Fibroblast of gingiva (primary cell): ENCODE measurements around the gene ANKRD40.
"Not testable (repeated sequence)": the region's sequence is repeated elsewhere in the genome, so short reads cannot be mapped to it uniquely, and the experiment has no call there.

ENCODE experiments used
- DNase-seq: peaks from one replicate; pipeline ENCODE4 v3.0.0-alpha.2; 2011; ENCODE audit warnings: low read depth

The ANKRD40 gene

GRCh38 chr17:50686494-50687199 lies 21.1 kb downstream of the ANKRD40 start:
- DNase-seq, result peak; percentile 79

- DNase-seq, result no peak
Observed at GRCh38 chr17:50685691-50686493, 21.8 kb downstream of the ANKRD40 start.

- DNase-seq, result no peak
Observed at GRCh38 chr17:50685334-50685665, 22.4 kb downstream of the ANKRD40 start.

GRCh38 chr17:50684612-50685333 lies 22.9 kb downstream of the ANKRD40 start:
- DNase-seq, result no peak

DNA sequence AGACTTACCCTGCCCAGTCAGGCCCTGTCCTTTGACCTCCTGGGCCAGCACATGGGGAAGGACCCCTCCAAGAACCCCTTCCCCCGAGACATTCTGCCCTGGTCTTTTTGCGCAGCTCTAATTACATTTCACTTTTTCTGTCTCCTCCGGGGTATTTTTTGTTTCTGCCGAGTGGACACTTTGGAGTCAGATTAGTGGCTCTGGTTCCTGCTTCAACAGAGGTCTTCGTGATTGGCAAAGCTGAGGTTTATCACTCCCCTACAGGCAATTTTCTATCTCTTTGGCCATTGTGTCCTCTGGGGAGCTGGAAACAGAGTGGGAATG lies 23.5 kb downstream of the ANKRD40 start:
- no peak for DNase-seq

DNA sequence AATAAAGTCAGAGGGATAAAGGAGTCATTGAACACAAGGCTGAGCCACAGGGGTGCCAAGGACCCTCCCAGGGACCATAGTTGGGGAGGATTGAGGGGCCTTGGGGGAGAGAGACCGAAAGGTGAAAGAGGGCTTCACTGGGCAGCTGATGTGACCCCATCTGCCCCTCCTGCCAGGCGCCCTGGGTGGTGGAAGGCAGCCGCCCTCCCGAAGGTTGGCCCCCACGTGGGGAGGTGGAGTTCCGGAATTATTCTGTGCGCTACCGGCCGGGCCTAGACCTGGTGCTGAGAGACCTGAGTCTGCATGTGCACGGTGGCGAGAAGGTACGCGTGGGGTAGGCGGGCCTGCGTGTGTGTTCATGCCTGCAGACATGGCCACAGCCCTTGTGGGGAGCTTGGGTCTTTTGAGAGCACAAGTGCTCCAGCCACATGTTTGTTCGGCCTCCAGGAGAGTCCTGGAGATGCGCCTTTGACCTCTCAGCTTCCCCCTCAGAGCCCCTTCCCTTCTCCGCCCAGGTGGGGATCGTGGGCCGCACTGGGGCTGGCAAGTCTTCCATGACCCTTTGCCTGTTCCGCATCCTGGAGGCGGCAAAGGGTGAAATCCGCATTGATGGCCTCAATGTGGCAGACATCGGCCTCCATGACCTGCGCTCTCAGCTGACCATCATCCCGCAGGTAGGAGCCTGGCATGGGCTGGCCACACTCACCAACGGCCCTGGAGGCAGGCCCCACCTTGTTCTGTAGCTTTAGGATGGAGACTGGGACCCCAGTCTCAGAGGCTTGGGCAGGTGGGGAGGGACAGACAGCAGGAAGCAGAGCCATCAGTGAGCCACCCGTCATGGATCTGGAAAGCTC lies 24.1 kb downstream of the ANKRD40 start:
- DNase-seq, result no peak

DNA sequence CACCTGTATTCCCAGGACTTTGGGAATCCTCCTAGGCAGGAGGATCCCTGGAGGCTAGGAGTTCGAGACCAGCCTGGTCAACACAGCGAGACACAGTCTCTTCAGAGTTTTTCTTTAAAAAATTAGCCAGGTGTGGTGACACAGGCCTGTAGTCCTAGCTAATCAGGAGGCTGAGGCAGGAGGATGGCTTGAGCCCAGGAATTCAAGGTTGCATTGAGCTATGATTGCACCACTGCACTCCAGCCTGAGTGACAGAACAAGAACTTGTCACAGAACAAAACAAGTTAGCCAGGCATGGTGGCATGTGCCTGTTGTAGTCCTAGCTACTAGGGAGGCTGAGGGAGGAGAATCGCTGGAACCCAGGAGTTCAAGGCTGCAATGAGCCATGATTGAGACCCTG lies 24.8 kb downstream of the ANKRD40 start:
- no peak for DNase-seq

DNA sequence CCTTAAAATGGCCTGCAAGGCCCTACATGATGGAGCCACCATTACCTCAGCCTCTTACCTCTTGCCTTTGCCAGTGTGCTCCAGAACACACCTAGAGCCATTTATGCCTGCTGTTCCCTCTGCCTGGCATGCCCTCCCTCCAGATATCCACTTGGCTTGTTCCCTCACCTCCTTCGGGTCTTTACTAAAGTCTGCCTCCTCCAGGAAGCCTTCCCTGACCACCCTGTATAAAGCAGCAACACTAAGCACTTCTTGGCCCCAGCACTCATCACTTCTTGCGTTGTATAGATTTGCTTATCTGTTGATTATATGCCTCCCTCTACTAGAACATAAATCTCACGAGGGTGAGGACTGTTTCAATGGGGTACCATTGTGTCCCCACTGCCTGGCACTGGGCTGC lies 25.3 kb downstream of the ANKRD40 start:
- DNase-seq, result no peak

- peak; percentile 69 for DNase-seq
Observed at GRCh38 chr17:50681263-50682200, 26.2 kb downstream of the ANKRD40 start.

DNA sequence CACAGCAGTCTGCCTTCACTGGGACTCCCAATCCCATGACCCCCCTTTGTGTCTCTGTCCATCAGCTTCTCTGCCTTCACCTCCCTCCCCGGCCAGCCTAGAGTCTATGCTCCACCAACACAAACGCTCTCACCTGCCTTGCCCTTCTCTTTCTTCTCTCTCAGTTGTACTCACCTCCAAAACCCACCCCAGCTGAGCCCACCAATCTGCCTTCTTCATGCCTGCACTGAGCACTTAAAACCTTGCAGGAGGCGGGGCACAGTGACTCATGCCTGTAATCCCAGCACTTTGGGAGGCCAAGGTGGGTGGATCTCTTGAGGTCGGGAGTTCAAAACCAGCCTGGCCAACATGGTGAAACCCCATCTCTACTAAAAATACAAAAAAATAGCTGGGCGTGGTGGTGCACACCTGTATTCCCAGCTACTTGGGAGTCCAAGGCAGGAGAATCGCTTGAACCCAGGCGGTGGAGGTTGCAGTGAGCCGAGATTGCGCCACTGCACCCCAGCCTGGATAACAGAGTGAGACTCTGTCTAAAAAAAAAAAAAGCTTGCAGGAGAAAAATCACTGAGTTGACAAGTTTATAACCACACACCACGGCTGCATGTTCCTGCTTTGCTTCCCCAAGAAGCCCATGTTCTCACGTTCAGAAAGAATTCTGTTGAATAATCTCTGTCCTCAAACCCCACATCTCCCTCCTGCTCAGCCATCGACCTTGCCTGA lies 27.0 kb downstream of the ANKRD40 start:
- DNase-seq, result not testable (repeated sequence)

DNA sequence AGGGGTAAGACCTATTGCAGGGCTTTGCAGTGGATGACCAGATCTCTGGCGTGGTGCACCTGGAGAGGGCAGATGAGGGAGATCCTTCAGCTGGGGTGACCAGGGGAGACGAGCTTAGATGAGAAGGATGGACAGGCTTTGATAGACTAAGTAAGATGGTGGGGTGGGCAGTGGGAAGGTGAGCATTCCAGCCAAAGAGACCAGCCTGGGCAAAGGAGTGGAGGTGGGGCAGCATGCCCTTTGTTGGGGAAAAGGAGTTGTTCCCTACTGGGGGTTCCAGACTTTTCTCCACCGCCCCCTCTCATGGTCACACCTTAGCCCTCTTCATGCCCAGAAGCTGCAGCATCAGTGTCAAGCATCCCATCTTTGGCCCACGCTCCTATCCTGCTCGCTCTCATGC lies 27.6 kb downstream of the ANKRD40 start:
- no peak for DNase-seq

DNA sequence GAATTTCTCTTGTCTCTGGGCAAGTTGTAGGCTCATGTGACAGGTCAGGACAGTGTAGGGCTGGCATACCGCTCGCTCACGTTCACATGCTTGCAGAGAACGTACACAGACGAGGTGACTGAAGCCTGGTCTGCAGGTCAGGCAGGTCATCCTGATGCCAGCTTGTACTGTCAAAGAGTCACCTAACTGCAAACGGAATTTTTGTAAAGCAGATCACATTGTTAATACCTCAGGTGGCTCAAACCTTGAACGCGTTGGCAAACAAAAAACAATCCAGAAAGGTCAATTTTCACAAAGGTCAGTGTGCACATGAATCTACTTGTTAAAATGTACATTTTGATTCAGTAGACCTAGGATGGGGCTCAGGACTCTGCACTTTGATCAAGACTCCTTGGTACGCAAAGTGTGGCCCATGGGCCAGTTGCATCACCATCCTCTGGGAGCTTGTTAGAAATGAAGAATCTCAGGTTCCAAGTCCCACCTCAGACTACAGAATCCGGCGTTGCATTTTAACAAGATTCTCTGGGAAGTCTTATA lies 28.6 kb downstream of the ANKRD40 start:
- DNase-seq, result no peak

DNA sequence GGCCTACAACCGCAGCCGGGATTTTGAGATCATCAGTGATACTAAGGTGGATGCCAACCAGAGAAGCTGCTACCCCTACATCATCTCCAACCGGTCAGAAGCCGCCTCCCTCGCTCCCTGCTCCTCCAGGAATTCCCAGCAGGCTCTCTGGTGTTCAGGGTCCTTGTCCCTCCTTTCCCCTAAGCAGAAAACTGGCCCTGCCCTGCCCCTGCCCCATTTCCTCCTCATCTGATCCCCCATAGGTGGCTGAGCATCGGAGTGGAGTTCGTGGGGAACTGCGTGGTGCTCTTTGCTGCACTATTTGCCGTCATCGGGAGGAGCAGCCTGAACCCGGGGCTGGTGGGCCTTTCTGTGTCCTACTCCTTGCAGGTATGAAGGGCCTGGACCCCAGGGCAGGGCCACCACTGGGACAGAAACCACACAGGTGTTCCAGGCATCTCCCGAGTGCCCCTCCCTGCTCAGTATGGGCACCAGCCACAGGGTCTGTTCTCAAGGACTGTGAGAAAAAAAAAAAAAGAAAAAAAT lies 29.8 kb downstream of the ANKRD40 start:
- DNase-seq, result no peak

DNA sequence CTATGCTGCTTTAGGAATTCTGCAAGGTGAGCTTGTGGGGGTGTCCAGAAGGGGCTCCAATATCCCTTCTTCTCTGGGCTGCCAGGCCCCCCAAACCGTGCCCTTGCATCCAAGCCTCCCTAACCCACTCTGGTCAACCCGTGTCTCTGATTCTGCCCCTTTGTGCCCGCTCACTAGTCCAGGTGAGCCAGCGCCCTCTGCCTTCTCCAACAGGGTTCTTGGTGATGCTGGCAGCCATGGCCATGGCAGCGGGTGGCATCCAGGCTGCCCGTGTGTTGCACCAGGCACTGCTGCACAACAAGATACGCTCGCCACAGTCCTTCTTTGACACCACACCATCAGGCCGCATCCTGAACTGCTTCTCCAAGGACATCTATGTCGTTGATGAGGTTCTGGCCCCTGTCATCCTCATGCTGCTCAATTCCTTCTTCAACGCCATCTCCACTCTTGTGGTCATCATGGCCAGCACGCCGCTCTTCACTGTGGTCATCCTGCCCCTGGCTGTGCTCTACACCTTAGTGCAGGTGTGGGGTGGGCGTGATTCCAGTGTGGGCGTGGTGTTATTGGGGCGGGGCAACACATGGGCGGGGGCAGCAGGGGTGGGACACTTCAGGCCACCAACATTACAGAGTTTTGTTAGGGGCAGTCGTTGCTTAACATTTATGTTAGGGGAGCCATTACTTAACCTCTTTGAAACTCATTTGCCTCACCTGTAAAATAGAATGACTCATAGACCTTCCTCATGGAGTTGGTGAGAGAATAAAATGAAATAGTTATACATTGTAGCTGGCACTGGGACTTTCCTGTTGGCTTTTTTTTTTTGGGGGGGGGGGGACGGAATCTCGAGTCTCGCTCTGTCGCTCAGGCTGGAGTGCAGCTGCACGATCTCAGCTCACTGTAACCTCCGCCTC lies 31.4 kb downstream of the ANKRD40 start:
- no peak for DNase-seq

GRCh38 chr17:50675627-50676026 lies 32.1 kb downstream of the ANKRD40 start:
- no peak for DNase-seq

DNA sequence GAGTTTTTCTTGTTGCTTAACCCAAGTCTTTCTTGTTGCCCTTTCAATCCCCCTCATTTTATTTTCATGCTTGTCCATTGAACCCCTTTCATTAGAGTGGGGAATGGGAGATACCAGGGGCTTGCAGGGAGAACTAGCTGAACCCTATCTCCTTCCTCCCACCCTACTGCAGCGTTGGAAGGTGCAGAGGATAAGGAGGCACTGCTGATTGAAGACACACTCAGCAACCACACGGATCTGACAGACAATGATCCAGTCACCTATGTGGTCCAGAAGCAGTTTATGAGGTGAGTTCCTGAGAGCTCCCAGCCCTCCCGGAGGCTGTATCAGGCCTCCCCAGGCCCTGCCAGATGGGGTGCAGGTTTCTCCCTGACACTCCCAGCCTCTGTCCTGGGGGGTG lies 32.5 kb downstream of the ANKRD40 start:
- DNase-seq, result no peak

DNA sequence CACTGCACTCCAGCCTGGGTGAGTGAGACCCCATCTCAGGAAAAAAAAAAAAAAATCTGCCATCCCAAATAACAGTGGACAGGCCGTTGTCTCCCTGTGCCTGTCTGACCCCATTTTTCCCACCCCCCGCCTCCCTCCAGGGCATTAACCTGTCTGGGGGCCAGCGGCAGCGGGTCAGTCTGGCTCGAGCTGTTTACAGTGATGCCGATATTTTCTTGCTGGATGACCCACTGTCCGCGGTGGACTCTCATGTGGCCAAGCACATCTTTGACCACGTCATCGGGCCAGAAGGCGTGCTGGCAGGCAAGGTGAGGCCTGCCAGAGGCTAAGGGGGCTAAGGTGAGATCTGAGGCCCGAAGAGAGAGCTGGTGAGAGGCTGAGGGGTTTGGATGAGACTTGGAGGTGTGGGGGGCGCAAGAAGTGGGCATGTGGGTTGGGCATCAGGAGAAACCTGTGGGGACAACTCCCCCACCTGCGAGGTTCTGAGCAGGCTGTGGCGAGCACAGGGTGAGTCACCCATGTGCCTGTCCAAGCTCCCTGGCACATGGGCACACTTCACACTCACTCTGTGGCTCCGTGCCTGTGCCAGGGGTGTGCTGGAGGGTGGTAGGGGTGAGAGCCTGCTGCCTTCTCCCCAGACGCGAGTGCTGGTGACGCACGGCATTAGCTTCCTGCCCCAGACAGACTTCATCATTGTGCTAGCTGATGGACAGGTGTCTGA lies 34.7 kb downstream of the ANKRD40 start:
- DNase-seq, result no peak

DNA sequence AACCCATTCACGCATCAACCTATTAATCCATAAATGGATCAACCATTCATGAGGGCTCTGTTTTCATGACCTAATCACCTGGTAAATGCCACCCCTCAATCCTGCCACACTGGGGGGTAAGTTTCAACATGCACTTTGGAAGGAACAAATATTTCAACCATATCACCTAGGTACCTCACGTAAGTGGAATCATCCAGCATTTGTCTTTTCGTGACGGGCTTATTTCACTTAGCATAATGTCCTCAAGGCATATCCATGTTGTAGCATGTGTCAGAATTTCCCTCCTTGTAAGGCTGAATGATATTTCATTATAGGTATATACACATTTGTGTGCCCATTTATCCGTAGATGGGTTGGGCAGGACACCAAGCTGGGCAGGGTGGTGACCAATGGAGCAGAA lies 35.6 kb downstream of the ANKRD40 start:
- DNase-seq, result no peak
